Breast epithelium (tissue), 4 donors: ENCODE results near the gene FRK. TPM values are rescaled to one million over a fixed set of nuclear protein-coding genes. Genes with fewer than 3 reads are reported as not detected.

Experiments used
- DNase-seq, 2 donors: peaks; one replicate each; pipeline ENCODE4 v3.0.0-alpha.2; 2019; ENCODE audit warnings: low spot score in 2 of 2
- H3K27ac ChIP-seq, 2 donors: fragments of 200-600 bp; sonication (generic) in 1 of 2; one replicate each; pipeline ENCODE4 v1.5.1; 2016 to 2019; ENCODE audit warnings: mild to moderate bottlenecking in 1 of 2
- H3K27me3 ChIP-seq, 2 donors: fragments of 200-600 bp; sonication (generic) in 1 of 2; one replicate each; pipeline versions ENCODE4 v1.5.1 to v1.6.0; 2017 to 2019; ENCODE audit warnings: control low read depth in 1 of 2, mild to moderate bottlenecking in 1 of 2
- H3K36me3 ChIP-seq: fragments of 200-600 bp; one replicate; pipeline ENCODE4 v1.5.1; 2019
- H3K4me1 ChIP-seq, 2 donors: fragments of 200-600 bp; sonication (generic); one replicate each; pipeline ENCODE4 v1.5.1; 2016 to 2019; ENCODE audit warnings: control low read depth in 1 of 2
- H3K4me3 ChIP-seq, 3 donors: fragments of 200-600 bp; sonication (generic); 1 replicate in 2 of 3; 2 replicates in 1 of 3; pipeline ENCODE4 v1.5.1; 2016 to 2019; ENCODE audit warnings: mild to moderate bottlenecking in 3 of 3, moderate library complexity in 2 of 3
- H3K9me3 ChIP-seq, 2 donors: fragments of 200-600 bp; sonication (generic) in 1 of 2; one replicate each; pipeline ENCODE4 v1.5.1; 2016 to 2019; ENCODE audit warnings: control low read depth in 1 of 2
- CTCF ChIP-seq, 3 donors: fragments of 450-650 bp; IDR thresholded peaks; one replicate each; pipeline ENCODE4 v1.5.1; 2016 to 2017; ENCODE audit warnings: antibody characterized with exemption in 3 of 3, mild to moderate bottlenecking in 3 of 3, moderate library complexity in 3 of 3
- POLR2A ChIP-seq: fragments of 450-650 bp; IDR thresholded peaks from one replicate; pipeline ENCODE4 v1.6.1; 2016; ENCODE audit warnings: antibody characterized with exemption, mild to moderate bottlenecking, moderate library complexity
- POLR2AphosphoS5 ChIP-seq, 3 donors: sonication (generic); formaldehyde crosslinking; IDR thresholded peaks; one replicate each; pipeline ENCODE4 v1.6.1; 2017; ENCODE audit warnings: antibody characterized with exemption in 3 of 3
- intact Hi-C: fragments of 100-400 bp; cut with DNase I; formaldehyde crosslinking; loops from one replicate; pipeline ENCODE4 v1.15.1; 2023; ENCODE audit warnings: low total_unique reads
- total RNA-seq, 3 donors: library from RNA; depleted of rRNA; stranded (reverse); fragments of >200 nt; gene quantifications; one replicate each; pipeline ENCODE4 v1.1.0, GENCODE V29; 2016

FRK gene
- total RNA-seq, 3 donors from 2014 or later = 0.64 to 10.5 (median 5.9) TPM

DNA sequence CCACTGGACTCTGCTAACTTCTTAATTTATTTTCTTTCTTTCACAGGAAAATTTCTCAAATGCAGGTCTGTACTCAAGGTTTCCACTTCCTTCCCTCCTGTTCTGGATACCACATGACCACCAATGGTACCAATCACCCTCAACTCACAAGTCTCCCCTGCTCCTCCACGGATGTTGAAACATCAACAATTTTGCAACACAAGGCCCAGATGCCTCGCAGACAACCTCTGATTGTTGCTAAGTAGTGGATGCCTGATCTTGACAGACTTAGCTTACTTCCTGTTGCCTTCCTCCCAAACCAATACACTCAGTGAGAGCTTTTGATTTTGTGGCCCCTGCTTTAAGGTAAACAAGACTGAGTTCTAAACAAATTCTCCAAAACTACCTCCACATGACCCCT, 146.6 kb downstream of the FRK start:
- intact Hi-C loops = no loop called here
- Histone ChIP-seq H3K4me1 (no peaks in the 10 kb centered on the region), H3K4me3 (no peak overlapping the region), H3K27me3 (no peaks in the 10 kb centered on the region), H3K36me3 (no peaks in the 10 kb centered on the region), H3K9me3 (no peaks in the 10 kb centered on the region), H3K27ac (no peak overlapping the region)
- TF ChIP-seq POLR2AphosphoS5 (IDR thresholded peaks at IDR 0.05) (no peak), POLR2A (no peak), CTCF (IDR thresholded peaks at IDR 0.05) (no peak)
- DNase-seq = no peak

- no peak for DNase-seq
- no peak for TF ChIP-seq POLR2AphosphoS5 (IDR thresholded peaks at IDR 0.05)
- TF ChIP-seq POLR2A = no peak
- TF ChIP-seq CTCF (IDR thresholded peaks at IDR 0.05) = no peak
- intact Hi-C loops = no loop called here
- Histone ChIP-seq H3K27ac (no peak overlapping the region), H3K4me1 (no peaks in the 10 kb centered on the region), H3K4me3 (no peak overlapping the region), H3K9me3 (no peaks in the 10 kb centered on the region), H3K27me3 (no peaks in the 10 kb centered on the region), H3K36me3 (no peaks in the 10 kb centered on the region)
Measured at GRCh38 chr6:115909923-115910546, 150.7 kb downstream of the FRK start.

GRCh38 chr6:115908906-115909559, 151.7 kb downstream of the FRK start:
- intact Hi-C loops = no loop called here
- Histone ChIP-seq H3K4me3 (no peak overlapping the region), H3K36me3 (no peaks in the 10 kb centered on the region), H3K27ac (no peak overlapping the region), H3K9me3 (no peaks in the 10 kb centered on the region), H3K4me1 (no peaks in the 10 kb centered on the region), H3K27me3 (no peaks in the 10 kb centered on the region)
- no peak for DNase-seq
- TF ChIP-seq POLR2AphosphoS5 (IDR thresholded peaks at IDR 0.05) (no peak), CTCF (IDR thresholded peaks at IDR 0.05) (no peak), POLR2A (no peak)

DNA sequence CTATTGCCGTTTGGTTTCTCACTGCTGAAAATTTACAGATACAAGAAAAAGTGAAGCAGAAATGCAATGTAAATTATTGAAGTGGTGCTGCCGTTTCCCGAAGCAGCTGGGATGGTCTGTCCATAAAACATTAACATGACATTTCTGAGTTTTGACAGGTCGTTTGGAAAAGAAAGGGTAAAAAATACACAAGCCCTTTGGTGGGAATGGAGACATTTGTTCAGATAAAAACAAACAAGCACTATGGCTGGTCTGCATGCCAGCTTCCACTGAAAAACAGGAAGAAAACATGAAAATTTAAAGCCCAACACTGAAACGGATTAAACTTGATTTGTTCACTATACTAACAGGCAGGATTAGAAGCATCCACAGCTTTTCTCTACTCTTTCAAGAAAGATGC, 155.2 kb downstream of the FRK start:
- Histone ChIP-seq H3K27ac (no peak overlapping the region), H3K27me3 (no peaks in the 10 kb centered on the region), H3K9me3 (no peaks in the 10 kb centered on the region), H3K36me3 (no peaks in the 10 kb centered on the region), H3K4me3 (no peak overlapping the region), H3K4me1 (no peaks in the 10 kb centered on the region)
- intact Hi-C loops = no loop called here
- no peak for DNase-seq
- TF ChIP-seq CTCF (IDR thresholded peaks at IDR 0.05) = no peak
- no peak for TF ChIP-seq POLR2AphosphoS5 (IDR thresholded peaks at IDR 0.05)
- TF ChIP-seq POLR2A = no peak

- TF ChIP-seq CTCF (IDR thresholded peaks at IDR 0.05) (no peak), POLR2AphosphoS5 (IDR thresholded peaks at IDR 0.05) (no peak), POLR2A (no peak)
- DNase-seq = no peak
- intact Hi-C loops = no loop called here
- H3K4me3 ChIP-seq = no peak overlapping the region
- no peaks in the 10 kb centered on the region for H3K4me1 ChIP-seq
- H3K27ac ChIP-seq = no peak overlapping the region
- no peaks in the 10 kb centered on the region for H3K9me3 ChIP-seq
- no peaks in the 10 kb centered on the region for H3K36me3 ChIP-seq
- H3K27me3 ChIP-seq = no peaks in the 10 kb centered on the region
Measured at GRCh38 chr6:115902436-115902835, 158.3 kb downstream of the FRK start.
